ENCODE measurements around the gene PCDH15. TPM values are rescaled to one million over a fixed set of nuclear protein-coding genes. Genes with fewer than 3 reads are reported as not detected.

The PCDH15 gene
- total RNA-seq, 2 experiments from 2014 or later: not detected

DNA sequence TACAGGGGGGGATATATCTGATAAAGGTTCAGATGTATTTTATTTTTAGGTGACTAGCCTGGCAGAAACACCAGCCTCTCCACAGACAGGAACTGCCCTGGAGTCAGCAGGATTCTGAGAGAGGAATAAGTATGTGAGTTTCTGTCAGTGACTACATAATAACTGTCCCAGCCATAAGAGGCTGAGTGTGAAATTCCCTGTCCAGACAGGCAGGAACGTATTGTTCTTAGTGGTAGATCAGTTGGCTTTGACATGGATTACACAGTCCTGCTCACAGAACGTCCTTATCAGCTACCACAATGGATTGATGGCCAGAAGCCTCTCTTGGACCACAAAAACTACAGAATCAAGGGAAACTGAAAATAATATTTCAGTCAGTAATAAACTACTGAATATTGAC is 709.8 kb downstream of the PCDH15 start:
- Mint-ChIP-seq H3K4me1 (no peaks in the 10 kb centered on the region), H3K27ac (no peak overlapping the region), H3K36me3 (ENCODE audit: low read depth) (no peaks in the 10 kb centered on the region), H3K27me3 (no peaks in the 10 kb centered on the region), H3K4me3 (no peak overlapping the region), H3K9me3 (peaks cover 4% of the 10 kb centered on the region)
- no peak for DNase-seq
- ChIA-PET CTCF (no interaction called here), POLR2A (no interaction called here)

DNA sequence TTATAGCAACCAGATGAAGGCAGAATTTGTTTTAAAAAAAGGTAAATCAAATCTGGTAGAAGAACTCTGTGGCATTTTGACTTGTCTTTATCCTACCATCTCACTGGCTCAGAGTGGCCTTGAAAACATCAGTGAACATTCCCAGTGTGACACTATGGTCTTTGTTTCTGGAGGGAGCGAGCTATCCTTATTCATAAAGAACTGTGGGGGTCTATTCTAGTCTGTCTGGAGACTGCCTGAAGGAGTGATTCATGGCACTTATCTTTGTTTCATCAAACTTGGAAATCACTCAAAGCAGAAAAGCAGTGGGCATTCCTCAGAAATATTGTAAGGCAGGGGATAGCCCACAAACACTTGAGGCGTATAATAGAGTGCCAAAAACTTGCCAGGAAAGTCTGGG is 719.1 kb downstream of the PCDH15 start:
- Mint-ChIP-seq H3K4me1 (no peaks in the 10 kb centered on the region), H3K36me3 (ENCODE audit: low read depth) (no peaks in the 10 kb centered on the region), H3K27me3 (no peaks in the 10 kb centered on the region), H3K9me3 (peaks cover 5% of the 10 kb centered on the region), H3K27ac (no peak overlapping the region), H3K4me3 (no peak overlapping the region)
- ChIA-PET POLR2A (no interaction called here), CTCF (no interaction called here)
- no peak for DNase-seq

- no peak overlapping the region for H3K4me3 Mint-ChIP-seq
- ChIA-PET POLR2A (no interaction called here), CTCF (no interaction called here)
- H3K27me3 Mint-ChIP-seq: no peaks in the 10 kb centered on the region
- H3K36me3 Mint-ChIP-seq (ENCODE audit: low read depth): no peaks in the 10 kb centered on the region
- H3K27ac Mint-ChIP-seq: no peak overlapping the region
- no peaks in the 10 kb centered on the region for H3K4me1 Mint-ChIP-seq
- peaks cover 4% of the 10 kb centered on the region for H3K9me3 Mint-ChIP-seq
- no peak for DNase-seq
Measured at GRCh38 chr10:54067361-54067760, 733.7 kb downstream of the PCDH15 start.

- Mint-ChIP-seq H3K4me3 (no peak overlapping the region), H3K27ac (no peak overlapping the region), H3K4me1 (no peaks in the 10 kb centered on the region), H3K9me3 (peaks cover 4% of the 10 kb centered on the region), H3K36me3 (ENCODE audit: low read depth) (no peaks in the 10 kb centered on the region), H3K27me3 (no peaks in the 10 kb centered on the region)
- DNase-seq: no peak
- ChIA-PET POLR2A (no interaction called here), CTCF (no interaction called here)
Measured at GRCh38 chr10:54066646-54067045, 734.4 kb downstream of the PCDH15 start.

DNA sequence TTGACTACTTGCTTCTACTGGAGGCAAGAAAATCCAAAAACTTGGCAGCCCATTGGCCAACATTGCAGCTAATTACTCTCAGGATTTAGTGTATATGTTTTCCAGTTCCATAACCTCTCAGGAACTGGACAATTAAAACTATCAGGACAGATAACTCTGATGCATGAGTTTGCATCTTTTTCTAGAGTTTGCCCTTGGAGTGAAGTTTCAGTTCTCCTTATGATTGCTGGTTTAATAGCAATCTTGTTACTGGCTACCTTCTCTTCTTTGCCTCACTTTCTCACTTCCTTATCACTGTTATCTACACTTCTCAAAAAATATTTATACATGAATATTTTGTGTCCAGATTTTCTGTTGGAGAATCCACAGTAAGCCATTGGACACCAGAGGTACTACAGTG is 735.9 kb downstream of the PCDH15 start:
- H3K4me3 Mint-ChIP-seq: no peak overlapping the region
- H3K27ac Mint-ChIP-seq: no peak overlapping the region
- peaks cover 6% of the 10 kb centered on the region for H3K9me3 Mint-ChIP-seq
- CTCF ChIA-PET: no interaction called here
- POLR2A ChIA-PET: no interaction called here
- H3K27me3 Mint-ChIP-seq: no peaks in the 10 kb centered on the region
- H3K4me1 Mint-ChIP-seq: no peaks in the 10 kb centered on the region
- no peaks in the 10 kb centered on the region for H3K36me3 Mint-ChIP-seq (ENCODE audit: low read depth)
- DNase-seq: no peak

DNA sequence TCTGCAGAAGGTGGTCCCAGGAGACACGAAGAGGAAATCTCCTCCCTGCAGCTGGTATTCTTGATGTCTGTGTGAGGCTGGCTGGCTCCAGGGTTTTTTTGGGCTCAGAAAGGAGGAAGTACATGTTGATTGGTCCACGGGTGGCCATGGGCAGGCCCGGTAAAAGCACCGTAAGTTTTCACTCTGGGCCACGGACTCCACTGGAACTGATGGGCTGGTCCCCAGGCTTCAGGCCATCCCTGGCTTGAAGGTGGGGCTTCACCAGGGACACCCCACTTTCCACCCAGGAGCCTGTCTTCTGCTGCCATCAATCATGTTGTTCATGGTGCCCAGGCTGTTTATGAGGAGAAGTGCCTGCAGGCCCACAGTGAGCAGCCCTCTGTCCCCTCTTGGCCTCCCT is 736.8 kb downstream of the PCDH15 start:
- no peaks in the 10 kb centered on the region for H3K27me3 Mint-ChIP-seq

GRCh38 chr10:54063514-54063913 is 737.5 kb downstream of the PCDH15 start:
- Mint-ChIP-seq H3K27me3 (no peaks in the 10 kb centered on the region), H3K36me3 (ENCODE audit: low read depth) (no peaks in the 10 kb centered on the region), H3K9me3 (peaks cover 10% of the 10 kb centered on the region)

More for the DNA sequence above, 736.8 kb downstream of the PCDH15 start:
- ChIA-PET POLR2A (no interaction called here), CTCF (no interaction called here)
- DNase-seq: no peak
- Mint-ChIP-seq H3K36me3 (ENCODE audit: low read depth) (no peaks in the 10 kb centered on the region), H3K4me1 (no peaks in the 10 kb centered on the region), H3K27ac (no peak overlapping the region), H3K4me3 (no peak overlapping the region), H3K9me3 (peaks cover 10% of the 10 kb centered on the region)

DNA sequence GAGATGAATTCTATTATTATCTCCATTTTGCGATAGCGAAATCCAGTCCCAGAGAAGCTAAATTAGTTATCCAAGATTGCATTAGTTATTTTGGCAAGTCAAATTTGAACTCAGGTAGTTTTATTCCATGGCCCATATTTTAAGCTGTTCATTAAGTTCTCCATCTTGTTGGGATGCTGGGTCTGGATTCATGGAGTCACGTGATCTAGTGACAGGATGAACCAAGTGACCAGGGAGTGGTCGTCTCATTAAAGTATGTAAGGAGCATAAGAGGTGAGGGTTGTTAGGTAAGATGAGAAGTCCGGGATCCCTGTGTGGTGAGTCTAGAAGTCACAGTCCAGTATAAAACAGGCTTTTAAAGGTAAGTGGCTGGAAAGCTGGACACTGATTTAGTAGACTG is 740.5 kb downstream of the PCDH15 start:
- no peak overlapping the region for H3K4me3 Mint-ChIP-seq
- ChIA-PET CTCF (no interaction called here), POLR2A (no interaction called here)
- H3K4me1 Mint-ChIP-seq: no peaks in the 10 kb centered on the region
- no peaks in the 10 kb centered on the region for H3K27me3 Mint-ChIP-seq
- H3K27ac Mint-ChIP-seq: no peak overlapping the region
- peaks cover 20% of the 10 kb centered on the region for H3K9me3 Mint-ChIP-seq
- DNase-seq: no peak
- no peaks in the 10 kb centered on the region for H3K36me3 Mint-ChIP-seq (ENCODE audit: low read depth)

More at GRCh38 chr10:54063514-54063913, 737.5 kb downstream of the PCDH15 start:
- Mint-ChIP-seq H3K4me3 (no peak overlapping the region), H3K4me1 (no peaks in the 10 kb centered on the region), H3K27ac (no peak overlapping the region)
- ChIA-PET POLR2A (no interaction called here), CTCF (no interaction called here)
- DNase-seq: no peak

DNA sequence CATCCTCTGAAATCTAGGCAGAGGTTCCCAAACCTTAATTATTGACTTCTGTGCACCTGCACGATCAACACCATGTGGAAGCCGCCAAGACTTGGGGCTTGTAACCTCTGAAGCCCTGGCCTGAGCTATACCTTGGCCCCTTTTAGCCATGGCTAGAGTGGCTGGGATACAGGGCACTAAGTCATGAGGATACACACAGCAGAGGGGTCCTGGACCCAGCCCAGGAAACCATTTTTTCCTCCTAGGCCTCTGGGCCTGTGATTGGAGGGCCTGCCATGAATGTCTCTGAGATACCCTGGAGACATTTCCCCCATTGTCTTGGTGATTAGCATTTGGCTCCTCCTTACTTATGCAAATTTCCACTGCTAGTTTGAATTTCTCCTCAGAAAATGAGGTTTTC is 743.7 kb downstream of the PCDH15 start:
- DNase-seq: no peak
- Mint-ChIP-seq H3K4me3 (no peak overlapping the region), H3K27me3 (no peaks in the 10 kb centered on the region), H3K4me1 (no peaks in the 10 kb centered on the region), H3K27ac (no peak overlapping the region), H3K9me3 (peaks cover 18% of the 10 kb centered on the region), H3K36me3 (ENCODE audit: low read depth) (no peaks in the 10 kb centered on the region)
- CTCF ChIA-PET: no interaction called here
- POLR2A ChIA-PET: no interaction called here

DNA sequence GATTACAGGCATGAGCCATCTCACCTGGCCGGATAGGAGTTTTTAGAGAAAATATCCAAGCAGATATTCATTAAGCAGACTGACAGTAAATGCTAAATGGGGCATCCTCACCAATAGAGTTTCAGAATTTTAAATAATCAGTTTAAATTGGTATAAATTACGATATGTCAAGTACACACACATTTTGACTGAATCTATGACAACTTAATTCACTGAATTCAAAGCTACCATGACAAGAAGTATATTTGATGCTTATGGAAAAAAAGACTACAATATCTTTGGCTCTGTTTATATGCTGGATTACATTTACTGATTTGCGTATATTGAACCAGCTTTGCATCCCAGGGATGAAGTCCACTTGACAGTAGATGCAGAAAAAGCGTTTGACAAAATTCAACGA is 774.7 kb downstream of the PCDH15 start:
- H3K27me3 Mint-ChIP-seq: no peaks in the 10 kb centered on the region
- no peak overlapping the region for H3K4me3 Mint-ChIP-seq
- POLR2A ChIA-PET: no interaction called here
- no peaks in the 10 kb centered on the region for H3K4me1 Mint-ChIP-seq
- DNase-seq: no peak
- CTCF ChIA-PET: no interaction called here
- no peaks in the 10 kb centered on the region for H3K36me3 Mint-ChIP-seq (ENCODE audit: low read depth)
- peaks cover 7% of the 10 kb centered on the region for H3K9me3 Mint-ChIP-seq
- no peak overlapping the region for H3K27ac Mint-ChIP-seq

- CTCF ChIA-PET: no interaction called here
- Mint-ChIP-seq H3K36me3 (ENCODE audit: low read depth) (no peaks in the 10 kb centered on the region), H3K27ac (no peak overlapping the region), H3K27me3 (no peaks in the 10 kb centered on the region), H3K4me1 (no peaks in the 10 kb centered on the region), H3K4me3 (no peak overlapping the region), H3K9me3 (peaks cover 18% of the 10 kb centered on the region)
- no peak for DNase-seq
- POLR2A ChIA-PET: no interaction called here
Measured at GRCh38 chr10:54011117-54011516, 789.9 kb downstream of the PCDH15 start.

DNA sequence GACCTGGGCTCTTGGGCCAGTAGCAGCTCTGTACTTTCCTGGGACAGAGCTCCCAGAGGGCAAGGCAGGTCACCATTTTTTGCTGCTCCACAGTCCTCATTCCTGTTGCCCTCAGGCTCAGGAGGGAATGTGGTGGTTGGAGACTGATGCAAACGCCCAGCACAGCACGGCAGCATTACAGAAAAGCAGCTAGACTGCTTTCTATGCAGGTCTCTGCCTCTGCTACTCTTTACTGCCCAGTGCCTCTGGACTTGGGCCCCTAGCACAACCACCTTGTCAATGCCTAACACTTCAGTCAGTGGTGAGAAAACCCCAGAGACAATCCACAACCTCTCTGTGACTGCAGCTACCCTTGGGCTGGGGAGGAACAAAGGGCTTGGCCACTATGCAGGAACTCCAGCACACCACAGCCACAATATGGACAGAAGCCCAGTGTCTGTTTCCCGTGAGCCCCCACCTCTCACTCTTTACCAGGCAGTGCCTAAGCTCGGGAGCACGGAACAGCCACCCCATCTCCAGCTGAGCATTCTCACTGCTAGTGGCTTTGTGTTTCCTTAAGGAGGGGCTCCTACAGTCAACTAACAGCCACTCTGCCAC is 790.6 kb downstream of the PCDH15 start:
- ChIA-PET POLR2A (no interaction called here), CTCF (no interaction called here)
- no peaks in the 10 kb centered on the region for H3K36me3 Mint-ChIP-seq (ENCODE audit: low read depth)
- no peaks in the 10 kb centered on the region for H3K27me3 Mint-ChIP-seq
- no peak for DNase-seq
- no peak overlapping the region for H3K27ac Mint-ChIP-seq
- H3K4me1 Mint-ChIP-seq: no peaks in the 10 kb centered on the region
- H3K9me3 Mint-ChIP-seq: peaks cover 22% of the 10 kb centered on the region
- H3K4me3 Mint-ChIP-seq: no peak overlapping the region

GRCh38 chr10:54009672-54010071 is 791.4 kb downstream of the PCDH15 start:
- no peaks in the 10 kb centered on the region for H3K27me3 Mint-ChIP-seq

DNA sequence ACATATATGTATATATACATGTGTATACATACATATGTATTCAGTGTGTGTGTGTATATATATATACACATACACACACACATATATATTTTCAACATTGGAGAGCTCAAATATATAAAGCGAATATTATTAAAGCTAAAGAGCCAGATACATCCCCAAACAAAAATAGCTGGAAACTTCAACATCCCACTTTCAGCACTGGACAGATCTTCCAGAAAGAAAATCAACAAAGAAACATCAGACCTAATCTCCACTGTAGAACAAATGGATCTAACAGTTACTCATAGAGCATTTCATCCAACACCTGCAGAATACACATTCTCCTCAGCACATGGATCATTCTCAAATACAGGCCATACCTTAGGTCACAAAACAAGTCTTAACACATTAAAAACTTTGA is 799.0 kb downstream of the PCDH15 start:
- H3K9me3 Mint-ChIP-seq: peaks cover 22% of the 10 kb centered on the region
- no peaks in the 10 kb centered on the region for H3K36me3 Mint-ChIP-seq (ENCODE audit: low read depth)
- H3K27ac Mint-ChIP-seq: no peak overlapping the region
- DNase-seq: no peak
- ChIA-PET CTCF (no interaction called here), POLR2A (no interaction called here)
- H3K27me3 Mint-ChIP-seq: no peaks in the 10 kb centered on the region
- no peak overlapping the region for H3K4me3 Mint-ChIP-seq
- no peaks in the 10 kb centered on the region for H3K4me1 Mint-ChIP-seq

More at GRCh38 chr10:54009672-54010071, 791.4 kb downstream of the PCDH15 start:
- no peak overlapping the region for H3K27ac Mint-ChIP-seq
- no peaks in the 10 kb centered on the region for H3K4me1 Mint-ChIP-seq
- no peak overlapping the region for H3K4me3 Mint-ChIP-seq
- DNase-seq: no peak
- no peaks in the 10 kb centered on the region for H3K36me3 Mint-ChIP-seq (ENCODE audit: low read depth)
- peaks cover 23% of the 10 kb centered on the region for H3K9me3 Mint-ChIP-seq
- POLR2A ChIA-PET: no interaction called here
- CTCF ChIA-PET: no interaction called here

DNA sequence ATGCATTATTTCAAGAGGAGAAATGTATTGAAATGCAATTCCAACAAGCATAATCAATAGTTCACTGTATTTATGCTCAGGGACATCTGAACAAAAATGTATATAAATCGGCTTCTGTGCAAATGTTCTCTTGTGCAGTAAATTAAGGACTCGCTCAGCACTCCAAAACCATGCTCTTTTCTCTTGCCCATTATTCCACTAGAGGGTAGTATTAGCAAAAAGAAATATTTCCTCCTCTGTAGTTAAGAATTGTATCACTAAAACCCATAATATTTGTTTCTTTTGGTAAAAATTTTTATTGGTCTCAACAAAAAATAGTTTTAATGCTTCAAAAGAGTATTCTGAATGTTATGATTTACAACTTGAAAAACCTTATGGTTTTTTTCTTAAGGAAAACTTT is 803.1 kb downstream of the PCDH15 start:
- DNase-seq: no peak
- POLR2A ChIA-PET: no interaction called here
- H3K9me3 Mint-ChIP-seq: peaks cover 12% of the 10 kb centered on the region

More for the DNA sequence above, 803.1 kb downstream of the PCDH15 start:
- Mint-ChIP-seq H3K4me1 (no peaks in the 10 kb centered on the region), H3K27ac (no peak overlapping the region), H3K36me3 (ENCODE audit: low read depth) (no peaks in the 10 kb centered on the region), H3K27me3 (no peaks in the 10 kb centered on the region), H3K4me3 (no peak overlapping the region)
- CTCF ChIA-PET: no interaction called here

Measured in activated CD4-positive, alpha-beta memory T cell treated with anti-CD3 and anti-CD28 coated beads, Interleukin-2, amount 10 ng/mL, durations not matched to agents 7 days and 5 days (primary cell).